GM18907 (cell line): Measurements from ENCODE around the gene MOB3A.
"Not testable (repeated sequence)": the region's sequence is repeated elsewhere in the genome, so short reads cannot be mapped to it uniquely, and the experiment has no call there.

ENCODE experiments used
- ATAC-seq: cut with Tn5 transposase; IDR thresholded peaks from one replicate; pipeline ENCODE4 v1.9.1; 2021; ENCODE audit warnings: mild to moderate bottlenecking, moderate library complexity; ENCODE audit not compliant: unreplicated experiment

The MOB3A gene

GRCh38 chr19:2096034-2096479 lies at the start of gene MOB3A:
MOB3A (minus strand) TSS chr19:2096326; CDS start chr19:2078560, 17,766 bp downstream.
- ATAC-seq, result peak; percentile 41

GRCh38 chr19:2145831-2146241 lies 49.7 kb upstream of the MOB3A start:
- no peak for ATAC-seq

DNA sequence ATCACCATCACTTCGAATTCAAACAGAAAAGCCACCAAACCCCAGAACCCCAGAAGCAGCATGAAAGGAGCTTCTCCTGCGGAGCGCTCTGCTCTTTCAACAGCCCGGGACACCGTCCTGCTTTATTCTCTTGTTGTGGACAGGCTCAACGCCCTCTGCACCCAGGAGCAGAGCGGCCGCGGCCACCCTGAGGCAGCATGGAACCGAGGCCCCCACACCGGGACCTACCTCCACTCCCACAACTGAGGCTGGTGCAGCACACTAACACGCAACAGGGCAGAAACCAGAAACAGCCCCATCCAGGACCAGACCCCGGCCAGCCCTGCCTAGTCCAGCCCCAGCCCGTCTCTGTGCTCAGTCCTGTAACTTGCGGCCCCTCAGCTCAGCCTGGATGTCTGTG lies 48.1 kb upstream of the MOB3A start:
- no peak for ATAC-seq

- ATAC-seq, result no peak
Observed at GRCh38 chr19:2142173-2142829, 46.2 kb upstream of the MOB3A start.

GRCh38 chr19:2140138-2140569 lies 44.0 kb upstream of the MOB3A start:
- no peak for ATAC-seq

DNA sequence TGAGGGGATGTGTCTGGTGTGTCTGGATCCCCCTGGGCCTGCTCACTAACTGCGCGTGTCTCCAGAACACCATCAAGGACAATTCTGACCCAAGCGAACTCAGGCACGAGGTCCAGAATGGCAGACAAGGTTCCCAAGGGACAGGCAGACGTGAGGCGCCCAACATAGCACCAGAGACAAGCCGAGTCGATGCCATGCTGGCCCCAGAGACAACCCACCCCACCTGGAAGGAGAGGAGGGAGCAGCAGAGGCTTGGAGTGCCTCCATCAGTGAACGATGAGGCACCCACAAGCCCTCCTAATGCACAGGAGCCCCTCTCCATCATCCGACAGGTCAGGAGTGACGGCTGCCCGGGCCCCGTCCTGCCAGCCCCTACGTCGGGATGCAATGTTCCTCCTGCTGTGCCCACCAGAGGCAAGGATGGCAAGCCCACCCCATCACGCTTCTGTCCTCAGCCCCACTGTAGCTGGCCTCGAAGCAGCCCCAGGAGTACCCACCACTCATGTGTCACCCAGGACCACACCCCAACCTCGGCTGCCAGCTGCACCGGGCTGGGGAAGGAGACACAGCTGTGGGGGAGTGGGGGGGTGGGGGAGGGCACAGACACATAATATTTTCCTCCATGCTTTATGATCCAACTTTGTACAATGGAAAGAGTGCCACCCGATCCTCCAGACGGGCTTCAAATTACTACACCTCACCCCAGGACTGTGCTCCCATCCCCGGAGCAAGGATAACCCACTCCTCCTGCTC lies 43.4 kb upstream of the MOB3A start:
- ATAC-seq, result no peak

DNA sequence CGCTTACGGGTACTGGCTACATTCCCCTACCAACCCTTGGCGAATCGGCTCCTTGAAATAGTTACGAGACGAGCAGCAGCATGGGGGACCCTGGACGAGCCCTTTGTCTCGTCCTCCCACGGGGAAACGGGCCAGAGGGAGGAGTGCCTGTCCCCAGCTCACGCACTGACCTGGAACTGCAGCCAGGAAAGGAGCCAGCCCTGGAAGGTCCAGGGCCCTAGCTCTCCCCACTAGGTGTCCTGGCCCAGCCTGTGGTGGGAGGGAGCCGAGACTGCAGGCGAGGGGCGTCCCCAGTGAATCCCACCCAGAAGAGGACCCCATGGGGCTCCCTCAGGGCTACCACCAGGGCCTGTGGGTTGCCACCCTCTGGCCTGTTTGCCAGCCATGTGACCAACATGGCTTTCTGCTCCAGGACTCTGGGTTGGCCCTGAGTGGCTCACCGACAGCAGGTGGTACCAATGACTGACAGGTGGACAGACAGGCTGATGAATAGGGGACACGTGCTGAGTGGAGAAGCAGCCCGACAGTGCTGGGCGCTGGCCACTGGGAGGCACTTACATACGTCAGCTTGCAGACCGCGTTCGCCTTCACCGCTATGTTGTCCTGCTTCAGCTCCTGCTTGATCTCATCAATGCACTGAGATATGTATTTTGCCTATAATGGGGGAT lies 42.1 kb upstream of the MOB3A start:
- no peak for ATAC-seq

DNA sequence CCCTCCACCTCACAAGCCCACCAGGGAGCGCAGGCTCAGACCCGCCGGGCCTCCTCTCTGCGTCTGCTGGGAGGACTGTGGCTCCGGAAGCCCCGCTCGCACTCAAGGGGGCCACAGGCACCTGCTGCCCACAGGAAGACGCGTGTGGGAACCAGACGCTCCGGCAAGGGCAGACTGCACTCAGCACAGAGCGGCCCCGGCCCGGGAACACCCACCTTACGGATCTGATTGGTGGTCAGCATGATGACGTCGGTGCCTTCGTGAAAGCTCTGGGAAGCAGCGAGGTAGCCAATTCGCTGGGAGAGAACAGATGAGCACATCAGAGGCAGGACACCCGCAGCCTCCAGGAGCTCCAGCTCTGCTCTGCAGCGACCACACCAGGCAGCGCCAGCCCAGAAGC lies 40.7 kb upstream of the MOB3A start:
- no peak for ATAC-seq

GRCh38 chr19:2135474-2136402 lies 39.6 kb upstream of the MOB3A start:
- no peak for ATAC-seq

GRCh38 chr19:2132731-2133490 lies 36.8 kb upstream of the MOB3A start:
- no peak for ATAC-seq

- no peak for ATAC-seq
Observed at GRCh38 chr19:2132191-2132590, 36.1 kb upstream of the MOB3A start.

GRCh38 chr19:2131012-2131975 lies 35.2 kb upstream of the MOB3A start:
- ATAC-seq, result not testable (repeated sequence)

DNA sequence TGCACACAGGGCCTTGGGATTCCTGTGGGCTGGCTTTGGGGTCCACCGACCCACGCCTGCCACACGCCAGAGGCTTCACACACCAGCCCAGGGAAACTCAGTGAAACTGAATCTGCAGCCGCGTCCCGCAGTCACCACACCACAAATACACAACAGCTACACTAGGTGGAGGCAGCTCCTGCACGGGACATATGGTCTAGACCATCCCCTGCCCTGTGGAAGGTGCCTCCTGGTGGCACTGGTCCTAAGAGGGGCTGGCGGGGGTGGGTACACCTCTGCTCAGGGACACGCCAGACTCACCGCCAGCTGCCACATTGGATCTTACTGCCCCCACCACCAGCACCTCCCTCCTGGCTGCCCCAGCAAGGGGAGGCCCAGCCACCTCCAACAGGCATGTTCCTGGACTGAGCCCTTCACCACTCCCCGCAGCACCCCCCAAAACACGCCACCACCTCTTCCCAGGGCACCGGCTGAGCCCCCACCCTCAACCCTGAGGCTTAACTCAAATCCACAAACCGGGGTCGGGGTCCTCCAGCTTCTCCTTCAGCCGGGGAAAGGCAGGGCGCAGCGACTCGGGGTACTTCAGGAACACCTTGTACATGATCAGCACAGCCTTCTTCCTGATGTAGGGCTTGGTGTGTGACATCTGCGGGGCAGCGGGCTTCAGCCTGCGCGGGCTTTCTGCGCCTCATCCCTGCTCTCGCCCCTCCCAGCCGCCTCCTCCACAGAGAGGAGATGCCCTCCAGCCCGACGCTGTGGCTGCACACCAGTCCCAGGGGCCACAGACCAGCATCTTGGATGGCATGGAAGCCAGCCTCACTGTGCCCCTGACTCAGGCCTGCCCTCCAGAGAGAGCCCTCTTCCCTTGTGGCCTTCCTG lies 34.0 kb upstream of the MOB3A start:
- no peak for ATAC-seq

DNA sequence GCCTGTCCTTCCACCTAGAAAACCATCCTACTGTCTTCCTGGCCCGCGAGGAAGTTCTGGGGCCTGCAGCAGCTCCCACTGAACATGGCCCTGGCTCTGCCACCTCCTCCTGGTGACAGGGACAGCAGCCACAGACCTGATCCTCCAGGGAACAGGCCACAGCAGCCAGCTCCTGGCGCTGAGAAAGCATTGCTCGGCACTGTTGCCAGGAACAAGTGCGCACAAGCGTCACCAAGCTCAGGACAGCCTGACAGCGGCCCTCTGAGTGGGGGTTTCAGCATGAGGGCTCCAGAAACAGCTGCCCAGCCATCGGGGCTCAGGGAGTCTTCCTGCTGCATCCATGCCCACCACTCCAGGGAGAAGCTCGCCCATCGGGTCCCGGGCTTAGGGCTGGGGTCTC lies 33.4 kb upstream of the MOB3A start:
- ATAC-seq, result no peak

DNA sequence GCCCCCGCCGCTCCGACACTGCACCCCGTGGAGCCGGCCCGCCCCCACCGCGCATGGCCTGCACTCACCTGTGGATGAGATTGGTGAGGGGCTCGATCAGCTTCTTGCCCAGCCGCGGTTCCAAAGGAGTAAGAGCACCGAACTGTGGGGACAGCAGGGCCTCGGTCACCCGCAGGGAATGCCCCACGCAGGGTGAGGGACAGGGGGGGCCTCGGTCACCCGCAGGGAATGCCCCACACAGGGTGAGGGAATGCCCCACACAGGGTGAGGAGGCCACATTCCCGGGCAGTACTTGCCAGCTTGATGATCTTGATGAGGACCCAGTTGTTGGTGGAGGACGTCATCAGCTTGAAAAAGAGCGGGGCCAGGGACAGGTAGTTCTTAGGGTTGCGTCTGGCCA lies 32.9 kb upstream of the MOB3A start:
- ATAC-seq, result no peak

GRCh38 chr19:2128252-2128651 lies 32.1 kb upstream of the MOB3A start:
- not testable (repeated sequence) for ATAC-seq

- ATAC-seq, result no peak
Observed at GRCh38 chr19:2127758-2128157, 31.6 kb upstream of the MOB3A start.
